HL-60/S4 (cell line): Measurements from ENCODE around the gene ARHGEF3.

Experiments
- in situ Hi-C: fragments of 300-500 bp; cut with MboI; formaldehyde crosslinking; loops from 2 replicates; pipeline ENCODE4 v1.14.3; 2022; ENCODE audit warnings: low sequenced_read_pairs

Gene ARHGEF3

DNA sequence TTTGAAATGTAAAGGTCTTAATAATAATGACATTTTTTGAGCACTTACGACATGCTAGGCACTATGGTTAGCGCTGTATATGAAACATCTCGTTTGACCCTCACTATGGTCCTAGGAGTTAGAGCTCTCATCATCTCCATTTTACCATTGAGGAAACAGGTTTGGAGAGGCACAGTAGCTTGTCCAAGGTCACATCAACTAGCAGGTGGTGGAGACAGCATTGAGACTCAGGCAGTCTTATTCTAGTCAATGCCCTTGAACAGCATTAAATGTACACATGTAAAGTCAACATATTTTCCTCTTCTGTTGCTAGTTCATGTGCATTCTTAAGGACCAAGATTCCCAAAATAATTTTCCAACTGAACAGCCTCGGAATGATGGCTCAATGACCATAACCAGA is 4.8 kb downstream of the ARHGEF3 start:
- in situ Hi-C loops: loop anchor here (10.0 kb wide), 1 partner anchor 102 kb away; no protein-coding TSS in a partner anchor

DNA sequence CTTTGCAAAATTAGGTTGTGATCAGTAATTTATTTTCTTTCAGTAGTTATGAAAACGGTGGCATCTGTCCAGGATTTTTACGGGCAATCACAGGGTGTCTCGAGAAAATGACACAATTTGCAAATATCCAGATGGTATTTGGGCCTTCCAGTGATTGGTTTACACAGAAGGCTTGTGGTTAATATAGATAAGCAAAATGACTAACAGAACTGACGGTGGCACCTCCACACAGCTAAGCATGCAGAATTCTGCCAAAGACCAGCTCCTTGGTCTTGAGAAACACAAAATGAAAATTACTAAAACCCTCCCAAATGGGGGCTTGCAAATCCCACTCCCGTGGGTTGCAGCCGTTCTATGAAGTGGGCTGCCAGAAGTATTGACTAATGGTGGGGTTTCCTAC is 5.5 kb downstream of the ARHGEF3 start:
- in situ Hi-C loops: loop anchor here (10.0 kb wide), 1 partner anchor 101 kb away; no protein-coding TSS in a partner anchor

DNA sequence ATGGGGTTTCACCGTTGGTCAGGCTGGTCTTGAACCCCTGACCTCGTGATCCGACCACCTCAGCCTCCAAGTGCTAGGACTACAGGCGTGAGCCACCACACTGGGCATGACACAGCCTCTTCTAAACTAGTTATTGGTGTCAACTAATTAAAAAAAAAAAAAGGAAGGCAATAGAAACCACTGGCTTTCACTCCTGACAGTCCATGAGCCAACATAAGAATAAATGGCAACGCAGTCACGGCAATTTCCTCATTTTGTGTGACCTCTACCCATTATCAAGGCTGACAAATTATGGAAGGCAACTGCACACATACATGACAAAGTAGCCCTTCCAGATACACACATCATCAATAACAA is 5.9 kb downstream of the ARHGEF3 start:
- in situ Hi-C loops: loop anchor here (10.0 kb wide), 1 partner anchor 101 kb away; no protein-coding TSS in a partner anchor

DNA sequence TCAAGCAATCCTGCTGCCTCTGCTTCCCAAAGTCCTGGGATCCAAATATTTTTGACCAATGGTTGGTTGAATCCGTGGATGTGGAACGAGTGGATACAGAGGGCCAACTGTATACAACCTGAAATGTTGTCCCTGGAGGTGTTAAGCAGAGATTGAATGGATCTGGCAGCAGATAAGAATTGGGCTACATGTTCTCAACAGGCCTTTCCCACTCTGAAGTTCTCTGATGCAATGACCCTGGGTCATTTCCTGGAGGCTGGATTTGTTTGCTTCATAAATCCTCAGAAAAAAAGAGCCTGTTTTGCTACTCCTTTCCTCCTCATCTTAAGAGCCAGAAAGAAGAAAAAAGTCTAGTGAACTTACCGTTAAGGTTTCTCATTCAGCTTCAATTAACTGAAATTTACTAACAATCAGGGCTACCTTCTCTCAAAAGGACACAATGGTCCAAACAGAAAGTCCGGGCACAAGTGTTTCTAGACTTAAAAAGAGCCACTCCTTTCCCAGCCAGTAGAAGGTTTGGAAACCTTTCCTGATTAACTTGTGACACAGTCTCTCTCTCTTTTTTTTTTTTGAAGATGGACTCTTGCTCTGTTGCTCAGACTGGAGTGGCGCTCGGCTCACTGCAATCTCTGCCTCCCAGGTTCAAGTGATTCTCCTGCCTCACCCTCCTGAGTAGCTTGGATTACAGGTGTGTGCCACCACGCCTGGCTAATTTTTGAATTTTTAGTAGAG is 6.5 kb downstream of the ARHGEF3 start:
- in situ Hi-C loops: loop anchor here (10.0 kb wide), 1 partner anchor 100 kb away; no protein-coding TSS in a partner anchor

DNA sequence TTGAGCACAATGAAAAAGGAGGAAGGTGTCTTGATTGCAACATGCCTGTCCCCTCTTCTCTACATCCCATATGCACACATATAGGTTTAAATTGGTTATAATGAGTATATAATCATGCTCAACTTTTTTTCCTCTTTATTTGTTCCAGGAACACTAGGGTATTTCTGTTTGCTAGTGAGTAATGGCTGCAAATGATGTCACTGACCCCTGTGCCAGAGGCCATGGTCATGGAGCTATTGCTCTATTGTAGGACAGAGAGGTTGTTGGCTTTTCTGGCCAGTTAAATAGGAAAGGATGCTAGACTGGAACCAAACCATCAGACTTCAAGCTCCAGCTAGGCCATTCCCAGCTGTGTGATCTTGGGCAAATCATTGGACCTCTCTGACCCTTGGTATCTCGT is 9.6 kb downstream of the ARHGEF3 start:
- in situ Hi-C loops: loop anchor here (10.0 kb wide), 1 partner anchor 97 kb away; no protein-coding TSS in a partner anchor

DNA sequence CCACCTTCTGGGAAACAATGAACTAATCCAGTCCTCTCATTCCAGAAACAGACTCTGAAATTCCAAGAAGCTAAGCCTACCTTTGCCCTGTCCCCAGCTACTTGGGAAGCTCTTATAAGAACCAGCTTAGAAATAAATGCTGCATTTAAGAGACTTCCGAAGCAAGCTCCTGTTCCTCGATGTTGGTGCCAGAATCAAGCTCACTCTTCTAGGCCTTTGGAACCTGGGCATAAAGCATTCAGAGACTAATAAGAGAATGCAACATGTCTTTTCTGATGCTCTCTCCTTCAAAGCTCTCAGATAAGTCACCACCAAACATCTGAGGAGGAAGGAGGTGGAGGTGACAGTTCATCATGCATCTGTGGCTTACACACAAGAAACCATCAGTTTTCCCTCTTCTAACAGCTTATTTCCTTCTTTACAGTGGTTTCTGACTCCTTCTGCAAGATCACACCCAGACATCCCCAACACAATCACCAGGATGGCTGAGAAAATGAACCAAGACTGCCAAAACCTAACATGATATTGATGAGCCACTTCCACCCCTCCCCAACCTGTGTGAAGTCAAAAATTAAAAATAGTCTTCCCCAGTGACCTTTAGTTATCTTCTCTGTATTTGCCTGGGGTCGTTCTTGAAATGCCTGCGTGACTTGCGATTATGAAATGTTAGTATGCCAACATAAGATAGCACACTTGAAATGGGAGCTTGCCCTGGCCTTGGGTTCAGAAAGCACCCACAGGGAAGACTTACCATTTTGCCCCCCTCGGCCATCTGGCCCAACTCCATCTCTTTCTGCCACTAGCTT is 11.5 kb downstream of the ARHGEF3 start:
- in situ Hi-C loops: loop anchor here (10.0 kb wide), 1 partner anchor 95 kb away; no protein-coding TSS in a partner anchor

DNA sequence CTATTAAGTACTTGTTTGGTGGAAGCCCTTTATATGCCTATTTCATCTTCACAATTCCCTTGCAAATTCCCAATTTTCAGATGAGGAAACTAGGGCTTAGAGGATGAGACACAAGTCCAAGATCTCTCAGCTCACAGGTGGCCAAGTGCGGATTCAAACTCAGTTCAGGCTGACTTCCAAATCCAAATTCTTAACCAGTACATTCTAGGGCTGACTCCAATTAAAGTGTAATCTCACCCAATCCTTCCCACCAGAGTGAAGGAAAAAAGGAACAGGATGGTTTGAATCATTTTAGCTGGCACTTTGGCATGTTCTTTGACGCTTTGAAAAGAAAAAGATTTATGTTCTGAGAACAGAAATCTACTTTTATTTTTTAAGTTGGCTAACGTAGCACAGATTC is 12.7 kb downstream of the ARHGEF3 start:
- in situ Hi-C loops: no loop called here

DNA sequence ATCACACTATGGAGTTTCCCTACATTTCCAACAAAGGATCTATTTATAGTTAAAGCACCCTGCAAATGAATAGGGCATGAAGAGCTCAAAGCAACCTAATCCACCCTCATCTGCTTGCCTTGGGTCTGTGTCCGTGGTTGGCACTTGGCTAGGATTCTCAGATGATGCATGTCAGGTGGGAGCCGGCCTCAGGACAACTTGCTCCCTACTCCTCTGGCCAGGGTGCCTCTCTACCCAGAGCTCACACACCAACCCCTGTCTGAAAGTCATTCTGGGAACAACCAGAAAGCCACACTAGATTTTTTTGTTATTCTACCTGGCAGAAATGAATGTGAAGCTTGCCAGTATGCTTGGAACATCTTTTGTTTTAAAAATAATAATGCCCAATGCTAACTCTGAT is 13.2 kb downstream of the ARHGEF3 start:
- in situ Hi-C loops: no loop called here

DNA sequence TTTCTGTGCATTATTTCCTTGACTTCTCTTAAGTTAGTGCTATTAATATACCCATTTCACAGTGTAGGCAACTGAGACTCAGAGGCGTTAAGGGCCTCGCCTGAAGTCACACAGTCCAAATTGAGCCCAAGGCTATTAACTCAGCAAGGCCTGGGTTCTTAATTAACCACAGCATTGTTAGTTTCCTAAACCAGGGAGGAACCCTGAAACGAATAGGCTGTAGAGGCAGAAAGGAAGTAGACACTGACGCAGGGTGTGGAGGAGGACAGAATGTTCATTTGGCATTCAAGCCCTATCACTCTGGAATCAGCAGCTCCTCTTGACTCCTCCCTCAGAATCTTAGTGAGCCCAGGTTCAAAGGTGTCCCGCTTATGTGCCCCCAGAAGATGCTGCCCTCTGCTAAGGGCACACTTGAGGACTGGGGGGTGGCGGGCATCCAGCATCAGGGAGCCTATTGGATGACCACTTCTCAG is 13.9 kb downstream of the ARHGEF3 start:
- in situ Hi-C loops: no loop called here

DNA sequence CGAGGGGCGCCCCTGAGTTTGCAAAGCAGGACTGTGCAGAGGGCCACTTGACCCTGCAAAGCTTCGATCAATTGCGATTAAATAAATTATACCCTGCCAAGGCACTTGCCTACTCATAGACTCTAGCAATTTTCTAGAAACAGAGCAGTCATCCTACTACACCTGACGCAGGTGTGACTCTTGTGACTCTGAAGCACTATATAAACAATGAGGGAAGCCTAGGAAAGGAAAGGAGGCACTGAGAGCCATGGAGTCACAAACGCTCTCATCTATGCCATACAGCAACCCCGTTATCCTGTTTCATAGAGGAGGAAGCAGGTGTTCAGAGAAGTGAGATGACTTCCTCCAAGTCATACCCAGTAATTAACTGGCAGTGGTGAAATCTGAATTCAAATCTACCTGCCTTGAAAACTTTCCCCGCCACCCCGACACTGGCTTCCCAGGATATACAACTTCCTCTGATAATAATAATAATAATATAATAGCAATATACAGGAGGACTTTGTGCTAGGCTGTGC is 14.4 kb downstream of the ARHGEF3 start:
- in situ Hi-C loops: no loop called here

DNA sequence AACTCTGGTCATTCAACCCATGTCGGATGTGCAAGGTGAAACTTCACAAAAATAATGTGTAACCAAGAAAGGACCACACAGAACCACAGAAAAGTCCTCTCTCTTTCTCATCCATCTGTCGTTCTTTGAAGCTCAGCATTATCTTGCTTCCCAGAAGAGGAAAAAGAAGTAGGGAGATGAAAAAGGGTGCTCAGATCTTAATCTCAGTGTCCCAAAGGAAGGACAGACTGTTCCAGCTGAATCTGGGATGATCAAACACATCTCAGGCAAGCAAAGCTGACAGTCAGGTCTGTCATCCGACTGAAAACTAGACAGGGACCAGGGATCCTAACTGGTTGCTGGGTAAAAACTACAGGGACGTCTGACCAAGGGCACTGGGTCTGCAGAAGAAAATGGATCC is 16.2 kb downstream of the ARHGEF3 start:
- in situ Hi-C loops: no loop called here

DNA sequence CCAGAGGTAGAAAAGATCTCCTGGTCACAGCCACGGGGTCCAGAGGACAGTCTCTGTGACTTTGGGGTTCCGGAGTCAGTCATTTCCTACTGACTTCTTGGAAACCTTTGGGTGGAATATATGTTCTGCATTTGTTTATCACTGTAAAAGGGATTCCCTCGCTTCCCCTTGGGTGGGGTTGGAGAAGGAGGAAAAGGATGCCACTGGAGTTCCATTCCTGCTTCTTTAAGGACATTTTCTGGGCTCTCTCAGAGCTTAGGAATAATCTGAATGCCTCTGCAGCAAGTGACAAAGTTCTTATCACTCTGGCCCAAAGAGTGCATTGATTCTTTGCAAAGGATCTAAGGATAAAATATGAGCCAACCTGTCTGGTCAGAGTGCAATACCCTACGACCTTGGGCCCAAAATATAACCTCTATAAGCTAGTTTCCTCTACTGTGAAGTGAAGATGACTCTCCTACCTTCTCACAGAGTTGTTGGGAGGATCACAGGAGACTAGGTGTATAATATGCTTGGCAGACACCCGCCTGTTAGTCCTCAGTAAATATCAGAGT is 17.2 kb downstream of the ARHGEF3 start:
- in situ Hi-C loops: no loop called here

DNA sequence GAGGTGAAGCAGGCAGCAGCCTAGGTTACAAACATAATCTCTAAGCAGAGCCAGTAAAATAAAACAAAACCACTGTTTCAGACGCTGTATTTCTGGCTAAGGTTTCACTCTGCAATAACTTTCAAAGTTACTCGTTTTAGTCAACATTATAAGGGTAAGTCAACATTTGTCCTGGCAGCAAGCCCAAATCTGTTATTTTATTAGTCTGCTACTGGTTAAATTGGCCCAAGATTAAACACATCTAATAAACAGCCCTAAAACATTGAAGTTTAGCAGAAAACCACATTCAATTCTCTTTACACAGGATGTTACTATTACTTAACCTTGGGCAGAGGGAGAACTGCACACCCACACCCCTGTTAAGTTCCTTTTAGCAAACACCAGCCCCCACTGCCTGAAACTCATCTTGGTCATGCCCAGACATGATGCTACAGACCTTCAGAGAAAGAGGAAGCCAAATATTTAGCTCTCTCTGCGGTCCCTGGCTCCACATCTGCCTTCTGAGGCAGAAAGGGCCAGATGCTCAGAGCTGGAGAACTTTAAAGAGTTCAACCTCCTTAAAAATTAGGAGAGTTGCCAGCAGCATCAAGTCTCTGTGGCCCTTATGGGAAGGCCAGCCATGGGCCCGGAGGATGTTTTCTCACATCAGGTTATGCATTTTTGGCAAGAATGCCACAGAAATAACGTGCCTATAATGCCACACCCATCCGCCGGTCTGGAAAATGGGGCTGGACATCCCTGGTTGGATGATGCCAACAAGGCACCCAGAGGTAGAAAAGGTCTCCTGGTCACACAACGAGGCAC is 17.9 kb downstream of the ARHGEF3 start:
- in situ Hi-C loops: no loop called here

DNA sequence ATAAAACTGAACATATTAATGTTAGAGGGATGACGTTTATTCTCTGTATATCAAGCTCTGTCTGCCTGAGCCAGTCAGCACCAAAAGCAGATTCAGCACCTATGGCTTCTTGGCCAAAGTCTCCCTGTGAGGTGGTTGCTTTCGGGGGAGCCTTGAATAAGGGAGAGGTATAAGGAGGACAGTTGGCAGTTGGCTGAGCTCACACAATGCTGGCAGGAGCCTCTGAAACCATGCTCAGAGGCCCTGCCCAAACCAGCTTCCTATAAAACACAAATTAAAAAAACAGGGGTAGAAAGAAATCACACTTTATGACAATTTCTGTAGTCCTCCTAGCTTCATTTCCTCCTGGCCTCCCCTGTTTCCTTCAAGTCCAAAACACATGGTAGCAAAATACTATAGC is 18.8 kb downstream of the ARHGEF3 start:
- in situ Hi-C loops: no loop called here

DNA sequence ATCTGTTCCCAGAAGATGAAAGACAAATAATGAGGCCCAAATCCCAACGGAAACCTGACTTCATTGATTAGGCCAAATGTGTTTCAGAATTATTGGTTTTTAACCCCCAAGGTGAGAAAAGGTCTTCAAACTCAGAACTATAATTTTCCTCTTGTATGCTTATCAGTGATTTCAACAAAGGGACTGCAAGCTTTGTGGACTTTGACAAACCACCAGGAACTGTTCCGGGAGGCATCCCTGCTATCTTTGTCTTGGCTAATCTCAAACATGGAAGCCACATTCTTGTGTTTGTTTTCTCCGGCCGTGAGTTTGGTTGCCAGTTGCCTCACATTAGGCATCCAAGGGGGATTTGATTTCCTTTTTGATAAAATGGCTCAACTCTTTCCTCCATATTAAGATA is 19.5 kb downstream of the ARHGEF3 start:
- in situ Hi-C loops: no loop called here

DNA sequence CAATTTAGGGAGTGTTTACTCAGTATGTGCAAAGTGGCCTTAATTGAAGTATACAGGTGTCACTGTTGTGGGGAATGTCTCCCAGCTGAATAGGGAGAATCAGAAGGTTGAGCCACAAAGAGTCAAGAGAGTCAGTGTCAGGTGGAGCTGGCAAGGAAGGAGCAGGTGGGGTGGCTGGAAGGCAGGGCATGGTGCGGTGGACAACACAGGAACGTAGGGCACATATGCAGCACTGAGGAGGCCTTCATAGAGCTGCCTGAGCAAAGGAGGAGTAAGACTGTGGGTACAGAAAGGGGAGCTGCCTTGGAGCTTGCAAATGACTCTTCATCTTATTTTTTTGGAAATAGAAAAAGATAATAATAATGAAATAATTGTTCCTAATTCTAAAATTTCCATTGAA is 20.0 kb downstream of the ARHGEF3 start:
- in situ Hi-C loops: no loop called here

DNA sequence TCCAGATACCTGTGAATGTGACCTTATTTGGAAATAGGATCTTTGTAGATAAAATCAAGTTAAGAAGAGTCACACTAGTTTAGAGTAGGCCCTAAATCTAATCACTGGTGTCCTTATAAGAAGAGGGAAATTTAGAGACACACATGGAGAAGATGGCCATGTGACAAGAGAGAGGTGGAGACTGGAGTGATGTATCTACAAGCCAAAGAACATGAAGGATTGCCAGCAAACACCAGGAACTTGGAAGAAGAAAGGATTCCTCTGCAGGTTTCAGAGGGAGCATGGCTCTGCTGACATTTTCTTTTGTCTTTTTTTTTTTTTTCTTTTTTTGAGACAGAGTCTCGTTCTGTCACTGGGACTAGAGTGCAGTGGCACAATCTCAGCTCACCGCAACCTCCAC is 20.8 kb downstream of the ARHGEF3 start:
- in situ Hi-C loops: no loop called here

DNA sequence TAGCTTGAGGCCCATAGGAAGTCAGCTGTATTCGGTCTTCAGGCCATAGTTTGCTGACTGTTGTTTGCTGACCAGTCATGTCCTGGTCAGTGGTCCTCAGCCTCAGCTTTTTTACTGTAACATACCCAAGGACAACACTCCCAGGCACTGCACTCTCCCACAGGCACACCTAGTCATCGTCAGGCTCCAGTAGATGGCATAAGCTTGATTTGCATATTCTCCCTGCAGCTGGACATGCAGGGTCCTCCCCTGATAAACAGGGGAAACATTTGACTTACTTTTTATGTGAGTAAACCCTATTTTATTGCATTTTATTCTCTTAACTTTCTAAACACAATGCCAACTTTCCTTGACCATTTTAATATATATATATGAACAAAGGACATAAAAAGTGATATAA is 22.9 kb downstream of the ARHGEF3 start:
- in situ Hi-C loops: no loop called here

DNA sequence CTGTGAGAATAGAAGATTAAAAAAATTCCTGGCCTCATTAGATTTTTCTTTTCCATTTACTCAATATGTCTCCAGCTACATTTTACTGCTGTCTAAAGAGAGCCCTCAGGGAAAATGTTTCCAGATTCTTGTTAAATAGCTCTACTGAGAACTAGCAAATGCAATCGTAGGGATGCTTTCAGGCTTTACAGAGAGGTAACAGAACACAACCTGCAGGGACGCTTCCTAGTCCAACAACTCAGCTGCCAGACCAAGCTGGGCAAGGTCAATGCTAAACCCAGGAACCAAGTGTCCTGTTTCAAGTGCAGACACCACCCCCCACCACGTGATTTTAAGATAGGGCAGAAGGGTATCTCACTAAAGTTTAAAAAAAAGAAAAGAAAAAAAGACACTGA is 25.2 kb downstream of the ARHGEF3 start:
- in situ Hi-C loops: no loop called here

DNA sequence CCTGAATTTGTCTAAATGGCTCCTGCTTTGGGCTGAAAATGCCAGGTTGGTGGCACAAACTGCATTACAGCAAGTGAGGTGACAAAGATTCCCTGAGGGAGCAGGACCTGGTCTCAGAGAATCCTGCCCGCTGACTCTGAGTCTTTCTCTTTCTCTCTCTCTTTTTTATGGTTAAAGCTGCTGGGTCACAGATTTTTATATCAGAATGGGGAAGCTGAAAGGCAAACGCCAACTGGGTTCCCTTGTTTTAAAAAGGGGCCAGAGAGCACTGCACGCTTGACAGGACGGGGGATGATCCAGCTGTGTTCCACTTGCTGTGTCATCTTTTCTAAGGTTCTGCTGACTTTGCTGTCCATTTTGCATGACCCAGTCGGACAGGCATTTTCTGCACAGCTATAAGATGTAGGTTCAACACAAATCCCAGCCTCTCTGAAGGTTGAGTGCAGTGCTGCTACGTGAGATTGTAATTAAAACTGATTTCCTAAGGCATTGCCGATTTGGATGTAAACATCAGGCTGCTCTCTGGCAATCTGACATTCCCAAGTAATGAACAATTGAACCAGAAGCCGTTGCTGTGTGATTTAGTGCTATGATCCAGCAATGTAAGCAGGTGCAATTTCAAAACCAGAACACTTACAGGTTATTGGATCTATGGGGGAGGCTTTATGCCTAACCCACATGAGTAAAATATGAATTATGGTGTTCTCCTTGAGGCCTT is 25.8 kb downstream of the ARHGEF3 start:
- in situ Hi-C loops: no loop called here
